B cell (primary cell): Measurements from ENCODE around the gene MAP3K7. TPM values are rescaled to one million over a fixed set of nuclear protein-coding genes. Genes with fewer than 3 reads are reported as not detected.

ENCODE experiments used
- ATAC-seq: fragments of 200-7000 bp; cut with Tn5 transposase; one replicate; pipeline ENCODE4 v1.10.0; 2021; ENCODE audit warnings: low read depth, mild to moderate bottlenecking, moderate number of reproducible peaks, moderate library complexity
- CTCF ChIA-PET: fragments of 350-600 bp; sonication (Branson Sonifier 250); formaldehyde crosslinking; loops from one replicate; lab custom pipeline; 2021; ENCODE audit warnings: antibody characterized with exemption, inconsistent platforms; lab: Charles Lee
- POLR2A ChIA-PET: fragments of 350-600 bp; sonication (Branson Sonifier 250); formaldehyde crosslinking; loops from one replicate; lab custom pipeline; 2021; ENCODE audit warnings: antibody characterized with exemption; lab: Charles Lee
- DNase-seq: peaks from one replicate; pipeline ENCODE4 v3.0.0; 2013
- H2AFZ ChIP-seq: 2 replicates; pipeline ENCODE4 v1.6.1; 2012; ENCODE audit warnings: mild to moderate bottlenecking, low read depth, low read length; ENCODE audit not compliant: insufficient read depth, poor library complexity, severe bottlenecking
- H3K27ac ChIP-seq, 2 donors: 1 replicate in 1 of 2; 2 replicates in 1 of 2; pipeline ENCODE4 v1.5.1; 2012 to 2013; ENCODE audit warnings: low read length in 2 of 2, mild to moderate bottlenecking in 2 of 2, moderate library complexity in 1 of 2
- H3K27me3 ChIP-seq, 4 experiments: fragments of 200-600 bp in 1 of 4; sonication (generic) in 1 of 4; replicated peaks in 1 of 4; 1 replicate in 2 of 4; 2 replicates in 2 of 4; pipeline versions ENCODE4 v1.6.1 to v1.7.0; 2013 to 2016; ENCODE audit warnings: low read length in 3 of 4, mild to moderate bottlenecking in 2 of 4, mixed read lengths in 1 of 4, moderate library complexity in 1 of 4; ENCODE audit not compliant: insufficient read depth in 4 of 4, control insufficient read depth in 3 of 4; ENCODE audit errors: control extremely low read depth in 1 of 4
- H3K36me3 ChIP-seq, 2 experiments: replicated peaks in 1 of 2; 1 replicate in 1 of 2; 2 replicates in 1 of 2; pipeline versions ENCODE4 v1.6.1 to v1.7.1; 2013; ENCODE audit warnings: low read length in 1 of 2; ENCODE audit not compliant: insufficient read depth in 2 of 2, control insufficient read depth in 1 of 2; ENCODE audit errors: control extremely low read depth in 1 of 2, extremely low read depth in 1 of 2
- H3K4me1 ChIP-seq, 2 donors: fragments of 200-600 bp in 1 of 2; sonication (generic) in 1 of 2; 1 replicate in 1 of 2; 2 replicates in 1 of 2; pipeline versions ENCODE4 v1.5.1 to v1.6.1; 2013 to 2017; ENCODE audit warnings: low read length in 2 of 2; ENCODE audit not compliant: control insufficient read depth in 2 of 2, insufficient read depth in 2 of 2
- H3K4me2 ChIP-seq: replicated peaks from 2 replicates; pipeline ENCODE3; 2012; ENCODE audit warnings: mild to moderate bottlenecking, low read depth, low read length; ENCODE audit not compliant: poor library complexity, severe bottlenecking
- H3K4me3 ChIP-seq, 5 experiments: fragments of 200-600 bp in 1 of 5; sonication (generic) in 1 of 5; 1 replicate in 3 of 5; 2 replicates in 2 of 5; pipeline versions ENCODE4 v1.5.1 to v1.7.0; 2011 to 2016; ENCODE audit warnings: low read length in 4 of 5, mild to moderate bottlenecking in 4 of 5, low read depth in 2 of 5, control low read depth in 1 of 5, moderate library complexity in 1 of 5; ENCODE audit not compliant: insufficient read depth in 1 of 5; ENCODE audit errors: control extremely low read depth in 1 of 5, extremely low read depth in 1 of 5
- H3K79me2 ChIP-seq: fragments of 200-600 bp; sonication (generic); one replicate; pipeline ENCODE4 v1.6.0; 2016; ENCODE audit warnings: low read length; ENCODE audit not compliant: control insufficient read depth, insufficient read depth
- H3K9ac ChIP-seq: fragments of 200-600 bp; sonication (generic); 2 replicates; pipeline ENCODE4 v1.6.1; 2017; ENCODE audit warnings: mild to moderate bottlenecking, low read length, moderate library complexity
- H3K9me3 ChIP-seq, 3 donors: one replicate each; pipeline versions ENCODE4 v1.6.1 to v1.7.1; 2013; ENCODE audit warnings: low read length in 2 of 3; ENCODE audit not compliant: control insufficient read depth in 2 of 3, insufficient read depth in 1 of 3; ENCODE audit errors: control extremely low read depth in 1 of 3
- H4K20me1 ChIP-seq: 2 replicates; pipeline ENCODE4 v1.6.0; 2012; ENCODE audit warnings: mild to moderate bottlenecking, low read length; ENCODE audit not compliant: insufficient read depth, control insufficient read depth, poor library complexity, severe bottlenecking
- H3K27ac Mint-ChIP-seq: one replicate; pipeline ENCODE4 v1.8.0; 2021; ENCODE audit warnings: mixed read lengths
- H3K27me3 Mint-ChIP-seq: one replicate; pipeline ENCODE4 v1.8.0; 2021; ENCODE audit warnings: mixed read lengths
- H3K4me1 Mint-ChIP-seq: one replicate; pipeline ENCODE4 v1.8.0; 2021; ENCODE audit warnings: mixed read lengths
- H3K4me3 Mint-ChIP-seq: one replicate; pipeline ENCODE4 v1.8.0; 2021; ENCODE audit warnings: mixed read lengths
- H3K9me3 Mint-ChIP-seq: one replicate; pipeline ENCODE4 v1.8.0; 2022; ENCODE audit warnings: mixed read lengths; ENCODE audit not compliant: insufficient read depth
- CTCF ChIP-seq: fragments of 200-600 bp; IDR thresholded peaks from one replicate; pipeline ENCODE4 v1.8.0; 2022; ENCODE audit warnings: antibody characterized with exemption, mild to moderate bottlenecking
- EZH2 ChIP-seq: IDR thresholded peaks from 2 replicates; pipeline ENCODE4 v1.6.1; 2012; ENCODE audit warnings: borderline replicate concordance, low read depth, mild to moderate bottlenecking, moderate library complexity, low read length; ENCODE audit not compliant: insufficient read depth, poor library complexity, severe bottlenecking
- WGBS: methylation state at CpG from one replicate; pipeline ENCODE4 v1.1.5; 2013; ENCODE audit warnings: missing lambda C conversion rate; ENCODE audit not compliant: insufficient coverage; 5-methylcytosine and 5-hydroxymethylcytosine counted together
- intact Hi-C: fragments of 100-400 bp; cut with micrococcal nuclease; formaldehyde crosslinking; loops from one replicate; pipeline ENCODE4 v1.10.0; 2022
- polyA plus RNA-seq: library from polyadenylated mRNA; depleted of rRNA; stranded (reverse); fragments of >200 nt; gene quantifications from 2 replicates; pipeline ENCODE4 v1.2.3, GENCODE V29; 2012
- total RNA-seq, 2 donors: library from RNA; stranded (reverse); fragments of 120-200 nt in 1 of 2; gene quantifications; 1 replicate in 1 of 2; 2 replicates in 1 of 2; pipeline versions ENCODE4 v1.2.3 to v1.2.4, GENCODE V29; 2013 to 2022

Gene MAP3K7
- total and polyA plus RNA-seq, 2 donors (not counting 1 experiment from before 2014, with no cell fraction given): 15.0 to 32.8 TPM

- H3K4me3 Mint-ChIP-seq: peak overlapping the region; percentile 47
- no CpG with 5 or more reads among the region's 2 CpGs for WGBS
- H3K4me1 Mint-ChIP-seq: peaks cover 42% of the 10 kb centered on the region
- ATAC-seq (no peak), DNase-seq (no peak)
- no peaks in the 10 kb centered on the region for H3K9me3 ChIP-seq
- H3K4me3 ChIP-seq: peak overlapping the region in 1 of 5 experiments; percentile 91
- peak overlapping the region; percentile 81 for H3K4me2 ChIP-seq
- no peaks in the 10 kb centered on the region for H3K9me3 Mint-ChIP-seq
- intact Hi-C loops: loop anchor here (5.0 kb wide), 3 partner anchors 47 to 1622 kb away; partner anchors contain the start of genes RNGTT and UBE2J1
- H3K36me3 ChIP-seq: no peaks in the 10 kb centered on the region
- ChIA-PET POLR2A (no interaction called here), CTCF (no interaction called here)
- H3K27me3 ChIP-seq: no peaks in the 10 kb centered on the region
- no peak overlapping the region for H2AFZ ChIP-seq
- TF ChIP-seq CTCF (no peak), EZH2 (no peak)
- H3K27ac Mint-ChIP-seq: no peak overlapping the region
- H3K9ac ChIP-seq: no peak overlapping the region
- H3K4me1 ChIP-seq: peaks cover 15 to 30% of the 10 kb centered on the region in 2 donors
- peaks cover 62% of the 10 kb centered on the region for H3K79me2 ChIP-seq
- H3K27ac ChIP-seq: peak overlapping the region in 1 of 2 donors; percentile 7
- H4K20me1 ChIP-seq: peaks cover 27% of the 10 kb centered on the region
- peaks cover 4% of the 10 kb centered on the region for H3K27me3 Mint-ChIP-seq
Measured at GRCh38 chr6:90584636-90585255, 2.1 kb downstream of the MAP3K7 start.

- Mint-ChIP-seq H3K27me3 (no peaks in the 10 kb centered on the region), H3K9me3 (no peaks in the 10 kb centered on the region), H3K4me3 (peak overlapping the region; percentile 47), H3K4me1 (peaks cover 43% of the 10 kb centered on the region), H3K27ac (no peak overlapping the region)
- H3K4me1 ChIP-seq: peaks cover 15 to 30% of the 10 kb centered on the region in 2 donors
- TF ChIP-seq EZH2 (no peak), CTCF (no peak)
- H3K9ac ChIP-seq: no peak overlapping the region
- peak overlapping the region; percentile 6 for H3K4me2 ChIP-seq
- H3K9me3 ChIP-seq: no peaks in the 10 kb centered on the region
- H3K79me2 ChIP-seq: peaks cover 67% of the 10 kb centered on the region
- peak overlapping the region in 1 of 2 donors; percentile 7 for H3K27ac ChIP-seq
- no peak for ATAC-seq
- H4K20me1 ChIP-seq: peaks cover 27% of the 10 kb centered on the region
- H3K4me3 ChIP-seq: no peak overlapping the region
- no peak for DNase-seq
- ChIA-PET CTCF (no interaction called here), POLR2A (no interaction called here)
- intact Hi-C loops: loop anchor here (5.0 kb wide), 1 partner anchor 47 kb away; no protein-coding TSS in a partner anchor
- H3K27me3 ChIP-seq: no peaks in the 10 kb centered on the region
- no peaks in the 10 kb centered on the region for H3K36me3 ChIP-seq
- H2AFZ ChIP-seq: no peak overlapping the region
Measured at GRCh38 chr6:90583836-90584481, 2.9 kb downstream of the MAP3K7 start.
